GM18867 (cell line): ENCODE measurements around the gene SCAPER.

Experiments used
- ATAC-seq: cut with Tn5 transposase; IDR thresholded peaks from one replicate; pipeline ENCODE4 v1.9.1; 2021; ENCODE audit warnings: mild to moderate bottlenecking, moderate library complexity; ENCODE audit not compliant: unreplicated experiment

SCAPER gene, protein sequence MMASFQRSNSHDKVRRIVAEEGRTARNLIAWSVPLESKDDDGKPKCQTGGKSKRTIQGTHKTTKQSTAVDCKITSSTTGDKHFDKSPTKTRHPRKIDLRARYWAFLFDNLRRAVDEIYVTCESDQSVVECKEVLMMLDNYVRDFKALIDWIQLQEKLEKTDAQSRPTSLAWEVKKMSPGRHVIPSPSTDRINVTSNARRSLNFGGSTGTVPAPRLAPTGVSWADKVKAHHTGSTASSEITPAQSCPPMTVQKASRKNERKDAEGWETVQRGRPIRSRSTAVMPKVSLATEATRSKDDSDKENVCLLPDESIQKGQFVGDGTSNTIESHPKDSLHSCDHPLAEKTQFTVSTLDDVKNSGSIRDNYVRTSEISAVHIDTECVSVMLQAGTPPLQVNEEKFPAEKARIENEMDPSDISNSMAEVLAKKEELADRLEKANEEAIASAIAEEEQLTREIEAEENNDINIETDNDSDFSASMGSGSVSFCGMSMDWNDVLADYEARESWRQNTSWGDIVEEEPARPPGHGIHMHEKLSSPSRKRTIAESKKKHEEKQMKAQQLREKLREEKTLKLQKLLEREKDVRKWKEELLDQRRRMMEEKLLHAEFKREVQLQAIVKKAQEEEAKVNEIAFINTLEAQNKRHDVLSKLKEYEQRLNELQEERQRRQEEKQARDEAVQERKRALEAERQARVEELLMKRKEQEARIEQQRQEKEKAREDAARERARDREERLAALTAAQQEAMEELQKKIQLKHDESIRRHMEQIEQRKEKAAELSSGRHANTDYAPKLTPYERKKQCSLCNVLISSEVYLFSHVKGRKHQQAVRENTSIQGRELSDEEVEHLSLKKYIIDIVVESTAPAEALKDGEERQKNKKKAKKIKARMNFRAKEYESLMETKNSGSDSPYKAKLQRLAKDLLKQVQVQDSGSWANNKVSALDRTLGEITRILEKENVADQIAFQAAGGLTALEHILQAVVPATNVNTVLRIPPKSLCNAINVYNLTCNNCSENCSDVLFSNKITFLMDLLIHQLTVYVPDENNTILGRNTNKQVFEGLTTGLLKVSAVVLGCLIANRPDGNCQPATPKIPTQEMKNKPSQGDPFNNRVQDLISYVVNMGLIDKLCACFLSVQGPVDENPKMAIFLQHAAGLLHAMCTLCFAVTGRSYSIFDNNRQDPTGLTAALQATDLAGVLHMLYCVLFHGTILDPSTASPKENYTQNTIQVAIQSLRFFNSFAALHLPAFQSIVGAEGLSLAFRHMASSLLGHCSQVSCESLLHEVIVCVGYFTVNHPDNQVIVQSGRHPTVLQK (N-terminal part only)

DNA sequence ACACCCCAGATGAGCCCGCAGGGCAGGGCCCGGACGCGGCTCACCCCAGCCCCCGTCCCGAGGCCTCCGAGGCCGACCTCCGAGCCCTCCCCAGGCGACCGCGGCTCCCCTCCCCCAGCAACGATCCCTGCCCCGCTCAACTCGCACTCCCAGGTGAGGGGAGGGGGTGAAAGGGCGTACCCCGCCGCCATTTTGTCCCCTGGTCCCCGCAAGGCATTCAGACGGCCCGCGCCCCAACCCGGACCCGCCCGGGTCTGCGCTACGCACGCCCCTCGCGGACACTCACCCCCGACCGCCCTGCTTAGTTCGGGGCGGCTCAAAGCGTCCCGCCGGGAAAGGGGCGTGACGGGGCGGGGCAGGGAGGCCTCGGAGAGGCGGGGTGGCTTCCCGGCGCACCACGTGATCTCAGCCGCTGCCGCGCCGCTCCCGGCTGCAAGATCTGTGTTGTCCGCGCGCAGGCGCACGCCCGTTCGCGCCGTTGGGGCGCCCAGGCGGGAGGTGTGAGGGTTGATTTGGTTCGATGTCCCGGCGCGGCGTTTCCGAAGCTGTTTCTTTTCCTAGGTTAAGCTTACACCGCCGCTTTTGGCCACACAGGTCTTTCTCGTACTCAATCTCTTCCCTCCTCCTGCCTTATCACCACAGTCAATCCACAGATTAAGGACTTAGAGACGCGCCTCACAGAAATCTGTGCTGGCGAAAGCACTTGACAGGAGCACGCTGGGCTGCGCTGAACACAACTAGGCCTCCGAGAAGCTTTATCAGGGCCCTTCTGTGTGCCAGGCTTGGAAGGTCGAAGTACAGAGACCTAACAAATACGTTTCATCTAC lies at the start of gene SCAPER:
TSS of gene SCAPER (minus strand) at position 328 of the 827 bp plus-strand sequence. CDS start 21,523 bp downstream, outside the sequence.
- ATAC-seq = peak; percentile 86

DNA sequence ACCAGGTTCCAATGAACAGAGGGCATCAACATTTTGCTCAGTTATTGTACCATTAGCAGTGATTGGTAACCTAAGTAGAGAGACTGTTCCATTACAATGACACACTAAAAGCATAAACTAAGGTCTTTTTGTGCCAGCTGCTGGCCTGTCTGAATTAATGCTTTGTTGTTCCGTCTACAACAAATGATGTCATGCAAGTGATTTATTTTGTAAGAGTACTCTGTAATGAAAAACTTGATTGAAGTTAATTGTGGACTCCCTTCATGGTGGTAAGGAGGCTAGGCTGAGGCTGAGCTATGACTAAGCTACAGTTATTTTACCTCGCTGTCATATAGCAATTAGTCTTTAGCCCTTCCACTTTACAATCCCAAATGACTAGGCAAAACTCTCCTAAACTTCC lies 49.6 kb upstream of the SCAPER start:
- ATAC-seq = no peak

DNA sequence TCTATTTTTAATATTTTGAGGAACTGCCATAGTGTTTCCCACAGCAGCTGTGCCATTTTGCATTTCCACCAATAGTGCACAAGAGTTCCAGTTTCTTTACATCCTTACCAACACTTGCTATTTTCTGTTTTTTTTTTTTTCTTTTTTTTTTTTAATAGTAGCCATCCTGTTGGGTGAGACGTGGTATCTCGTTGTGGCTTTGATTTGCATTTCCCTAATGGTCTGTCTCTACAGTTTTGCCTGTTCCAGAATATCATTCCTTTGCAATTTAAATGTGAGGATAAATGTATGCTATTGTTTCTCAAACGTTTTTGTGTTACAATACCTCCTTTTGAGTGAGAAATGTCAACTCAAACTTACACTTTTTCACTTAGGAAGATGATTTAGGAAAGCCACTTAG lies 48.8 kb upstream of the SCAPER start:
- no peak for ATAC-seq

DNA sequence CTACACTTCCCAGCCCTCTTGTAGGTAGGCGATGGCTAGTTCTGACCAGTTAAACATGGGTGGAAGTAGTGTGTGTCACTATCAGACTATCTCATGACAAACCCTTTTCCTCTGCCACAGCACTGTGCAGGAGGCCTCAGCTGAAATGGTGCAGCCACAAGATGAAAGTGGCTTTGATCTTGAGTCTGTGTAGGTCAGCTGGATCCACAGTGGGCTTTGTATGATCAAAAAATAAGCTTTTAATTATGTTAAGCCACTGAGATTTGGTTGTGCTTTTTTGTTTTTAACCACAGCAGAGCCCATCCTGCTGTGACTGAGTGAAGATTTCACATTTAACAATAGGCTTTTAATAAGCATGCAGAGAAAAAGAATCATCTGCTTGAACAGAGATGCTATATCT lies 46.1 kb upstream of the SCAPER start:
- no peak for ATAC-seq

DNA sequence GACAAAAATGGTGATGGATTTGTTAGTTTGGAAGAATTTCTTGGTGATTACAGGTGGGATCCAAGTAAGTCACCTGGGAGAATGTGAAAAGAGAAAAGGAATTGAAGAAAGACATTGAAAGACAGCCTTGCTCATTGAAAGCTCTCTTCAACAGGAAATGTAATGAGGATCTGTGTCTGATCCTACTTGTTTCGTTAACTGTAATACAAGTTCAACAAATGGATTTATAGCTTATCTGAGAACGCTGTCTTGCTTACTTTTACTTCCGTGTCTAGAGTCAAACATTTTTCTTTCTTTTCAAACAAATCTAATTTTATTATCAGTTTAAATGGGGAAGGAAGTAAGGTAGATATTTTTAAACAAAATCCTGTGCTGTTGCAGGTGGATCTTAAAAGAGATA lies 42.3 kb upstream of the SCAPER start:
- ATAC-seq = no peak

DNA sequence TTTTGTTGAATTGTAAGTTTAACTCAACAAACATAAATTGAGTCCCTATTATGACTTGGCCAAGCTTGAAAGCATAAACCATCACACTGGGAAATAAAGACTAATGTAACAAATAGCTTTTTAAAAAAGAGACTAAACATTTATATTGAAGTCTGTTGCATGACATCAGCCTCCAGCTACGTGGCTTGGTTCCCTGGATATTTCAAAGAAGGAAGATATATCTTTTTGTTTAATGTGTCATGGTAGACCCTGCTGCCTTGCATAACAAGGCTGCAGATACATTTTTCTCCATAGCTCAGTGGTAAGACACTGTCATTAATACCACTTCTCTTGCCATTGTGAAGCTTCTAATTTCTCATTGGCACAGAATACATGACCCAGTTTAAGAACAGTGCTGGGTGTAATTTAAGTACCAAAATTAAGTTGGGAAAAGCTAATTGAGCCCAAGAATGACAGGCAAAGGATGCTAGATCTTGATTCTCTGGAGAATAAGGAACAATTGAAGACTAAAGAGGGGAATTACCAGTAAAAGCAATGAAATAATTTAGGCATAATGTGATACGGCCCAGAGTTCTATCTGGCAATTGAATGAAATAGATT lies 40.5 kb upstream of the SCAPER start:
- no peak for ATAC-seq

DNA sequence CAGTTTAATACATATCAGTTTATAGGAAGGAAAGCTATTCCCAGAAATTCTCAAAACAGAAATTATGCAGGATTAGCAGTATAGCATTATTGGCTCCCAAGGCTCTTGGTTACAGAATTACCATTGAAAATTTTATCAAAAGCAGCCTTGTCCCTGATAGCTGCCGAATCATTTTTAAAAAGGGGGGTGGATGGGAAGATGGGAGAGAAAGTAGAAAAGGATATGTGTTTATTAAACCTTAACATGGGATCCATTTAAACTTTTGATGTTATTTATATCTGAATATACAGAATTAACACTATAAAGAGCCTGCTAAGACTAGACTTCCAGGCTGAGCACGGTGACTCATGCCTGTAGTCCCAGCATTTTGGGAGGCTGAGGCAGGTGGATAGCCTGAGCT lies 37.2 kb upstream of the SCAPER start:
- no peak for ATAC-seq

DNA sequence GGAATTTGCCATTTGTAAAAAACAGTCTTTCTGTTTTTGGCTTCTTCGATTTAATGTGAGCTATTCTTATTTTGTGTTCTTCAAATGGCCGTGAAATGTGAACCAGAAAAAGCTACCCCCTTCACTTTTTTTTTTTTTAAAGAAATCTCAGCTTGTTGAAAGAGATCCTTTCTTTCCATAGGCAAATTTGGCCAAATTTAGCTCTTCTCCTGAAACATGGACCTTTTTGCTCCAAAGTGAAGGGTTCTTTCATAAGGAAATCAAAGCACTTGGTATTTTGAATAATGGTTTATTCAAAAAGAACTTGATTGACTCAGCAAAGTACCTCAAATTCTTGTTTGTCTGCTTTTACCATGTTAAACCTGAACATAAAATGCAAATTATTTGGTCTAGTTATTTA lies 36.5 kb upstream of the SCAPER start:
- no peak for ATAC-seq

DNA sequence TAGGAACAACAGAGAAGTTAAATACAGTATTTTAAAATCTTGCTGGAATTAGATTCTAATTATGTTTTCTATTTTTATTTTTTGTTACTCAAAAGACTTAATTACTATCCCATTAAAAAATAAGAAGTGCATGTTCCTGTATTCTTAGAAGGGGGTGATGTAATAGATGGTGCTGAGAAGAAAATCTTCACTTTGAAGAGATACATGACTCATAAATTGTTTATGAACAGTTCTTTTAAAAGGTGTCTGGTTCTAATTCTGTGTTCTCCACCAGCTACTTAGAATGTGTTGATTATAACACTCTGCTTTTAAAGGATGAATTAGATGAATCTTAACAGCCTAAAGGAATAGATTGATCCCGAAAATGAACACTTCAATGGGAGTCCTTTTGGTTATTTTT lies 34.6 kb upstream of the SCAPER start:
- no peak for ATAC-seq

DNA sequence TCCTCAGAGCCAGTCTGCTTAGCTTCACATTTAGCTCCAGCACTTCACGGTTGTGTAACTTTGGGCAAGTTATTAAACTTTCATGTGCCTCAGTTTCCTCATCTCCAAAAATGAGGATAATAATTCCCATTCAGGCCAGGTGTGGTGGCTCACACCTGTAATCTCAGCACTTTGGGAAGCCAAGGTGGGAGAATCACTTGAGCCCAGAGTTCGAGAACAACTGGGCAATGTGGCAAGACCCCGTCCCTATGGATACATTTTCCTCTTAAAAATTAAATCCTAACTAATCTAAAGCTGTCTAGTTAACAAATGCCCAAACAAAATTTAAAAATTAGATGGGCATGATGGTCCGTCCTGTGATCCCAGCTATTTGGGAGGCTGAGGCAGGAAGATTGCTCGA lies 33.6 kb upstream of the SCAPER start:
- ATAC-seq = no peak

DNA sequence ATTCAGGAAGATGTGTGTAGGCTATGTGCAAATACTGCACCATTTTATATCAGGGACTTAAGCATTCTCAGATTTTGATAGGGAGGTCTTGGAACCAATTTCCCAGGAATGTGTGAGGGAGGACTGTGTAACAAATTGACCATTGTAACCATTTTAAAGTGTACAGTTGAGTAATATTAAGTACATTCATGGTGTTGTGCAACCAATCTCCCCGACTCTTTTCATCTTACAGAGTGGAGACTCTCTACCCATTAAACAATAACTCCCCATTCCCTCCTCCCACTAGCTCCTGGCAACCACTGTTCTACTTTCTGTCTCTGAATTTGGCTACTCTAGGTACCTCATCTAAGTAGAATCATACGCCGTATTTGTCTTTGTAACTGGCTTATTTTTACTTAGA lies 31.5 kb upstream of the SCAPER start:
- no peak for ATAC-seq

DNA sequence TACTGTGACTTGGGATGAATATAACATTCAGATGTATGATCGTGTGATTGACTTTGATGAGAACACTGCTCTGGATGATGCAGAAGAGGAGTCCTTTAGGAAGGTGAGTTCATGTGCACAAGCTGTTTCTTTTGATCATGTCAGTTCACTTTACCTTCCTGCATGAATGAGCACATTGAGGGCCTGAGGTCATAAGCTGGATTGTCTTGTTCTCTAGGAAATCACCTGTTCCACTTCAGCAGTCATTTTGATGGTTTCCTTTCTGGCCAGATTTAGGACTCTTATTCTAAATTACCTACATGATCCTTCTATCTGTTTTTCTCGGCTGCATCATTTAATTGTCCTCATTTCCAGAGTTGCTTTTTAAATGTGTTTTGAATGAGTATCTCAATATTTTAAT lies 30.5 kb upstream of the SCAPER start:
- ATAC-seq = no peak

DNA sequence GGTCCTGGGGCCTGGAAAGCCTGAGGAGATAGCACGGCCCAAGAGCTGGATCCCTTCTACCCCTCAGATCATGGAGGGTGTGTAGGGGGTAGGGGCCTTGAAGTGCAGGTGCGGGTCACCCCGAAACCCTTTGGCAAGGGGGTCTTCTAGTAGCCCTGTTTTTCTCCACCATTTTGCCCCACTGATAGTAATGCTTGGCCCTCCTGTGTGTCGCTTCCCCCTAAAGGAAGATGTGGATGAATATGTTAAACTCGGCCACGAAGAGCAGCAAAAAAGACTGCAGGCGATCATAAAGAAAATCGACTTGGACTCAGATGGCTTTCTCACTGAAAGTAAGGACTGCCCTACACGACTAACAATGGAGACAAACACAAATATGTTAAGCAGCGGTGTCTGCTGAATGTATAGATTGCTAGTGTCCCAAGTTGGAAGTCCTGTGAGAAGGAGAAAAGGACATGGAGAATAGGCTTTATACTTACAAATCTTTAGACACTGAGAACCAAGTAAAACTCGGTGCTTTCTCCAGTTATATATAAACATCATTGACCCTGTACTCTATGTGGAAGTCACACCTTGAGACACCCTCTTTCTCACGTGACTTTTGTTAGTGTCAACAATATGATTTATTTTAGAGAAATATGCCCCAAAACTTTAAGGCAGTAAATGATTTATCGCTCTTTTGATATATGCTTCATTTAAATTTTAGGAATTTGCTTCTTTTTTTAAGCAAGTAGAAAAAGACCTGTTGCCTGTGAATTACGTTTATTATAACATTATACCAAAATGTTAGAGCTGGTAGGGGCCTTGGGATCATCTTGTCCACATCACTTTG lies 27.2 kb upstream of the SCAPER start:
- ATAC-seq = no peak

DNA sequence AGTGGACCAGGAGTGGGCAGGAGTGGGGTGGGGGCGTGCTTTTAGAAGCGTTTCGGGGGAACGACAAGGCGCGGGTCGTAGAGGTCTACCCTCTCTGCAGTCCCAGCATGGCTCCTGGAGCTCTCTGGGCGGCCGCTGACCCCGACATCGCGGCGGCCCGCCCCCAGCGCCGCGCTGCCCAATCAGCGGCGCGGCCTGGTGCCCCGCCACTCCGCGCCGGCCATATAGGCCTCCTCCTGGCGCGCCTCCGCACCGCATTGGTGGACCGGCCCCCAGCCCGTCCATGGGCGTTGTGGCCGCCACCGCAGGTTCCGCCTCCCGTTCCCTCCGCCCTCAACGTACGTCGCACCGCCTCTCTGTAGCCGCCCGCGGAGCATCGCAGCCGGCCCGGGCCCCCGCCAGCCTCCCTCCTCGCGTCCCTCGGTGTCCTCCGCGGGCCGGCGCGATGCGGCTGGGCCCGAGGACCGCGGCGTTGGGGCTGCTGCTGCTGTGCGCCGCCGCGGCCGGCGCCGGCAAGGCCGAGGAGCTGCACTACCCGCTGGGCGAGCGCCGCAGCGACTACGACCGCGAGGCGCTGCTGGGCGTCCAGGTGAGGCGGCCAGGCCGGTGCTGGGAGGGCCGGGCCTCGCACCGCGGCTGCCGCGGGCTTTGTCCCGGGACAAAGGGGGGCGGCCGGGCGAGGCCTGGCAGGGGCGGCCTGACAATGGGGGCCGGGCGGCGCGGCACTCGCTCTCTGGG lies 26.4 kb upstream of the SCAPER start, which contains the start of gene RCN2:
TSS of gene RCN2 (plus strand) at position 353 of the 738 bp plus-strand sequence. CDS start at position 446, 93 bp downstream.
- ATAC-seq = peak; percentile 97

DNA sequence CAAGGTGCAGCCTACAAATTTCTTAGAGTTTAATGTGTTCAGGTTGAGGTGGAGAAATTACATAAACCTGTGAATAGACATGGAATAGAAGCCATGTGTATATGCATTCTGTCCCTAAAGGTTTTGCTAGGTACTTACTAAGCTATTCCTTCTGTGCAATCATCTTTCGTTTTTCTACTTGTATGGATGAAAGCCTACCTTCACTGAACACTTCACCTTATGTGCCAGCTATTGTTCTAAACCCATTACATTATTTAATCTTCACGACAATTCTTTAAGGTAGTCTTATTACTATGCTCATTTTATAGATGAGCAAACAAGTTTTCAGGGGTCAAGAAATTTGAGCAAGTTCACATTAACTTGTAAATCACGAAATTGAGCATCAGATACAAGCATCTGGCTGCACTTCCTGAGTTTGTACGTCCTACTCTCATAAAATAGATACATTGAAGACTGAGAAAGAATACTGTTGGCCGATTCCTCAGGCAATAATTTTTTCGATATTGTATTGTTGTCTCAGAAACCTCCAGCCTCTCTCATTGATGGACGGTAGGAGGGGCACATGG lies 25.8 kb upstream of the SCAPER start:
- ATAC-seq = no peak

DNA sequence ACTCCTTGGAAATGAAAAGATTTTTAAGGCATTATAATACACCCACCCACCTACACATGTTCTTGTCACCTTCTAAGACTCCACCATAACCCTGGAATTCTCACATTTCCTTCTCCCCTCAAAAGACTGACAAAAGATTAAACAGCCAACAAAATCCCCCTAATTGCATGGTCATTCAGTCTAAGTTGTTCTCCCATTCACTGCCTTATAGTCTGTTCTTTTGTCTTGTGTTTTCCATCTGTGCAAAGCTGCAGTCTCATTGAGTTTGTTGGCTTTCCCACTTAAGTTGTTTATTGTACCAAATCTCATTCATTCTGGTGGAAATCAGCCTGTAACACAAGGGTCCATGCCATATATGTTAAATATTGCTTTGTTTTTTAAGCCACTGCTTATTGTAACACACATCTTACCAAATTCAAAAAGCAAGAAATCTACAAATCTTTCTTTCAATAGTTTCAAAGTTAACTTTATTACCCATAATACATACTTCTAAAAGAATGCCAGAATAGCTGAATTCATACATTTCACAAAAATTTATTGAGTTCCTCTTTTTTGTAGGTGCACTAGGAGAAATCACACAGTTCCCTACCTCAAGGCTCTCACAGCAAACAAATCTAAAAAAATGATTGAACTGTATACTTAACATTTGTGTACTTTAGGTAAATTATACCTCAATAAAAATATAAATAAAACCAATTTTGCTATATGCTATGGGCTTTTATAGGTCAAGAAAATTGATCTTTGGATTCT lies 24.0 kb upstream of the SCAPER start:
- ATAC-seq = no peak

DNA sequence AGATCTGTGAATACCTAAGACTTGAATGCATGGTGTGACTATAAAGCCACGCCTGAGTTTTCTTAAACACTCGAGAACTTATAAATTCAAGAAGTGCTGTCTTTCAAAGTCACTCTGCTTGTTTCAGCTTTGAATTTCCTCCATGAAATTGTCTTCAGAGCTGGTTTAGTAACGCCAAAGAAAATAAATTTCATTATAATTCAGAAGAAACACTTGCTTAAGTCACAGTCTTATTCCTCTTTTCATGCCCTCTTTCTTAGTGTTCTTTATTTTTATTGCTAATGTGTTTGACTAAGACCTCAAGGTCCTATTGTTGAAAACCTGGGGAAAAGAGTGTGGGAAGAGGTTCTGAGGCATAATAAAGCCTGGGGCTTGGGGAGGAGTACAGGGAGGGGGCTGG lies 23.1 kb upstream of the SCAPER start:
- no peak for ATAC-seq
